GF-D8 (cell line): ENCODE measurements around the gene CAMK2G.
"Not testable (repeated sequence)": the region's sequence is repeated elsewhere in the genome, so short reads cannot be mapped to it uniquely, and the experiment has no call there.

Experiments used
- DNase-seq: peaks from one replicate; lab custom pipeline; 2025; lab: John Stamatoyannopoulos, UW

Gene CAMK2G

GRCh38 chr10:73810735-73811465, 63.5 kb downstream of the CAMK2G start:
- DNase-seq, result no peak

- DNase-seq, result no peak
Measured at GRCh38 chr10:73810358-73810734, 64.0 kb downstream of the CAMK2G start.

GRCh38 chr10:73809061-73809818, 65.1 kb downstream of the CAMK2G start:
- DNase-seq, result no peak

- no peak for DNase-seq
Measured at GRCh38 chr10:73808021-73808815, 66.1 kb downstream of the CAMK2G start.

GRCh38 chr10:73807471-73807870, 66.9 kb downstream of the CAMK2G start:
- no peak for DNase-seq

DNA sequence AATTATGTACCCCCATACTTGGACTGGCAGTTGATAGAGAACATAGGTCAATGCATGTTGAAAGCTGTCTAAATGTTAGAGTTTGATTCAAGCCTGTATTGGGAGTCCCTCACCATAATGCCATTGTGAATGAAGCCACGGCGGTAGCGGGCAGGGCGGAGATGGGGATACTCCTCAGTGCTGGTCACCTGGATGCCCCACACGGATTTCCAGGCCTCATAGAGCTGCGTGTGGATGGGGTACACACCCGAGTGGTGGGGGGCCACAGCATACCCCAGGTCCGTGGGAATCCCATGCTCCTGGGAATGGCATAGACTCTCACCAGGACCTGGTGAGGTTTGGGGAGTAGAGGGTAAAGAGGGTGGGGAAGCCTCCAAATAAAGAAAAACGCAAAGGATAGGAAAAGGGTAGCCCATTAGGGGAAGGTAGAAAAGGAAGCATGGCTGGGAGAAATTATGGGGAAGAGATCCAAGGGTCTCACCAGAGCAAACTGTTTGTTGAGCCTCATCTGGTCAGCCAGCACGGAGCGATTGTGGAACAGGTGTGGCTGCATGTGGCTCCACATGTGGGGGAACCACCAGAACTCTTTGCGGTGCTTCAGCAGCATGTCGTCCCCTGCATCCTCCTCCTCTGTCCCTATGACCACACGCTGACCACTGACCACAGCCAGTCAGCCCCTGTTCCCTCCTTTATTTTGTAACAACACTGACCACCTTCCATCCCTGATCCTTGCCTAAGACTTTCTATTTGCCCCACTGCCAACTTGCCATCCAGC, 68.0 kb downstream of the CAMK2G start:
- no peak for DNase-seq

DNA sequence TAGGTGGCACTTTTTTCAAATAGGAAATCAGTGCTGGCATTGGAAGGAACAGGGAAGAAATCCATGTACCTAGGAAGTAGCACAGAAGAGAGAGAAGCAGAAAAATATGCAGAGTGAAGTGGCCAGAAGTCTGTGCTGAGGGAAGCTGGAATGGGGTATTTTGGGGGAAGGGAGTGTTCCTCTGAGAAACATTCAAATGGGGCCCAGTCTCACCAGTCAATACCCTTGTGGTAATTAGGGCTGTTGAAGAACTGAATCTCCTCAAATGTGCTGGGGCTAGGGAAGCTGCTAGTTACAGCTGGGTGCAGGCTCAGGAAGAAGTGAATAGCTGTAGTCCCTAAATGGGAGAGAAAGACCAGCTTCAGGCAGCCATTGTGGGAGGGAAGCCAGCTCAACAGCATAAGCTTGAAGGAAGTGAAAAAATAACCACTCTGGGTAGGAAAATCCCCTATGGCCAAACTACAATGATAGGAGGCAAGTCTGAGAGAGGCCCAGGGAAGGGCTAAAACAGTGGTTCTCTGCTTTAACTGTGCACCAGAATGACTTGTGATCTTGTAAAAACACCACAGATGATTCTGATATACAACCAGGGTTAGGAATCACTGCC, 70.6 kb downstream of the CAMK2G start:
- no peak for DNase-seq

- no peak for DNase-seq
Measured at GRCh38 chr10:73802276-73802991, 71.9 kb downstream of the CAMK2G start.

- DNase-seq, result no peak
Measured at GRCh38 chr10:73801253-73801590, 73.1 kb downstream of the CAMK2G start.

DNA sequence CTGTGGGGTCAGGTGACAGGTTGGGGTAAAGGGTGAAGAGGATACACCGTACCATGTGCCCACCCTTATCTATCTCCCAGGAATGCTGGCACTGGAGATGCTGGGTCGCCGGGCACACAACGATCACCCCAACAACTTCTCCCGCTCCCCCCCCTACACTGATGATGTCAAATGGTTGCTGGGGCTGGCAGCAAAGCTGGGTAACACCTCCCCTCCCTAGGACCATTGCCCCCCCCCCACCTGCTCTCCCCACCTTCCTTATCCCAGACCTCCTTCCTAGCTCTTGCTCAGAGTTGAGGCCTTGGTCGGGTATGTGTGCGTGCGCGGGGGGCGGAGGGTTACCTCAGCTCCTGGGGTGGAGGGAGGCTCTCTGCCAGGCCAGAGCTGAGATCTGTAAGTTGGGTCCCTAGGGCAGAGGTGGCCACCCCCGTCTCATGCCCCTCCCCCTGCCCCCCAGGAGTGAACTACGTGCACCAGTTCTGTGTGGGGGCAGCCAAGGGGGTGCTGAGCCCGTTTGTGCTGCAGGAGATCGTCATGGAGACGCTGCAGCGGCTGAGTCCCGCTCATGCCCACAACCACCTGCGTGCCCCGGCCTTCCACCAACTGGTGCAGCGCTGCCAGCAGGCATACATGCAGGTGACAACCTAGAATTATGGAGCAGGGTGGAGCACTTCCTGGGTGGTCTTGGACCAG, 73.6 kb downstream of the CAMK2G start:
- DNase-seq, result no peak

GRCh38 chr10:73799899-73800559, 74.3 kb downstream of the CAMK2G start:
- no peak for DNase-seq

- DNase-seq, result no peak
Measured at GRCh38 chr10:73798927-73799560, 75.3 kb downstream of the CAMK2G start.

- no peak for DNase-seq
Measured at GRCh38 chr10:73798087-73798486, 76.3 kb downstream of the CAMK2G start.

DNA sequence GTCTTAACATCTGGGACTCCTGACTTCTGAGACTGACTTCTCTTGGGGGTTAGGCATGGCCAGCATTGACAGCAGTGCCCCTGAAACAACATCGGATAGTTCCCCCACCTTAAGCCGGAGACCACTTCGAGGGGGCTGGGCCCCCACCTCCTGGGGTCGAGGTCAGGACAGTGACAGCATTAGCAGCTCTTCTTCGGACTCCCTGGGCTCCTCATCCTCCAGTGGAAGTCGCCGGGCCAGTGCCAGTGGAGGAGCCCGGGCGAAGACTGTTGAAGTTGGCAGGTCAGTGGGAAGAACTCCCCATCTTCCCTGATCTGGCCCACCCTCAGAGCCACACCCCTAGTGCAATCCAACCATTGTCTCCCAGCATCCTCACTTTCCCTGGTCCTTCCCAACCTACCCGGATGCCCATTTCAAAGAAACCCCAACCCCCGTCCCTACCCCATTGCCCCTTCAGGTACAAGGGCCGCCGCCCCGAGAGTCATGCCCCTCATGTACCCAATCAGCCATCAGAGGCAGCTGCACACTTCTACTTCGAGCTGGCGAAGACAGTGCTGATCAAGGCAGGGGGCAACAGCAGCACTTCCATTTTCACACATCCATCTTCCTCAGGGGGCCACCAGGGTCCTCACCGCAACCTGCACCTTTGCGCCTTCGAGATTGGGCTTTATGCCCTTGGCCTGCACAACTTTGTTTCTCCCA, 76.9 kb downstream of the CAMK2G start:
- no peak for DNase-seq

DNA sequence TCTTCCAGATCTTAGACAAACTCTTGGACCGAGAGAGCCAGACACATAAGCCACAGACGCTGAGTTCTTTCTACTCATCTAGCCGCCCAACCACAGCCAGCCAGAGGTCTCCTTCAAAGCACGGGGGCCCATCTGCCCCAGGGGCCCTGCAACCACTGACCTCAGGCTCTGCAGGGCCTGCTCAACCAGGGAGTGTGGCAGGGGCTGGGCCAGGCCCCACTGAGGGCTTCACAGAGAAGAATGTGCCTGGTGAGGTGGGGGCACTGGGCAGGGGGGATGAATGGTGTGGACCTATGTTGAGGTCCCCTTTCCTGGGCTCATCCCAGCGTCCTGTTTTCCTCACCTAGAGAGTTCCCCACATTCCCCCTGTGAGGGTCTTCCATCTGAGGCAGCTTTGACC, 77.6 kb downstream of the CAMK2G start:
- no peak for DNase-seq

GRCh38 chr10:73796035-73796434, 78.3 kb downstream of the CAMK2G start:
- not testable (repeated sequence) for DNase-seq

DNA sequence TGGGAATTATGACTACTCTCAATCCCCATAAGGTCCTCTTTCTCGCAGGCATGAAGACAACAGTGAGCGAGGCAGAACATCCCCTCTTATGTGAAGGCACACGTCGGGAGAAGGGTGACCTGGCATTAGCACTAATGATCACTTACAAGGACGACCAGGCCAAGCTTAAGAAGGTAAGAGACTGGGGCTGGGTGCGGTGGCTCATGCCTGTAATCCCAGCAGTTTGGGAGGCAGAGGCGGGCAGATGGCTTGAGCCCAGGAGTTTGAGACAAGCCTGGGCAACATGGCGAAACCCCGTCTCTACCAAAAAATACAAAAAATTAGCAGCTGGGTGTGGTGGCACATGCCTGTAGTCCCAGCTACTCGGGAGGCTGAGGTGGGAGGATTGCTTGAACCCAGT, 78.9 kb downstream of the CAMK2G start:
- not testable (repeated sequence) for DNase-seq

- no peak for DNase-seq
Measured at GRCh38 chr10:73793456-73793855, 80.9 kb downstream of the CAMK2G start.
